Adrenal gland (tissue), 12 donors: ENCODE measurements around the gene MRPS27. TPM values are rescaled to one million over a fixed set of nuclear protein-coding genes. Genes with fewer than 3 reads are reported as not detected.
A peak's percentile ranks its signal among the peaks of the same experiment; 100 is the strongest.

Experiments
- DNase-seq, 7 donors: peaks; one replicate each; pipeline ENCODE4 v3.0.0-alpha.2; 2019 to 2020
- H3K27ac ChIP-seq, 5 donors: fragments of 200-600 bp; sonication (generic) in 4 of 5; 1 replicate in 3 of 5; 2 replicates in 2 of 5; pipeline versions ENCODE4 v1.5.1 to v1.8.0; 2016 to 2020; ENCODE audit warnings: mild to moderate bottlenecking in 1 of 5
- H3K27me3 ChIP-seq: fragments of 200-600 bp; 2 replicates; pipeline ENCODE4 v1.8.0; 2021
- H3K36me3 ChIP-seq, 2 donors: fragments of 200-600 bp; replicated peaks in 1 of 2; 1 replicate in 1 of 2; 2 replicates in 1 of 2; pipeline versions ENCODE4 v1.5.1 to v1.8.0; 2018 to 2022
- H3K4me1 ChIP-seq, 2 donors: fragments of 200-600 bp; replicated peaks in 1 of 2; 1 replicate in 1 of 2; 2 replicates in 1 of 2; pipeline versions ENCODE4 v1.5.1 to v1.8.0; 2018 to 2021
- H3K4me3 ChIP-seq, 4 donors: fragments of 200-600 bp; sonication (generic) in 3 of 4; one replicate each; pipeline ENCODE4 v1.5.1; 2016 to 2018
- H3K9me3 ChIP-seq, 3 donors: fragments of 200-600 bp; sonication (generic) in 1 of 3; replicated peaks in 1 of 3; 1 replicate in 2 of 3; 2 replicates in 1 of 3; pipeline versions ENCODE4 v1.5.1 to v1.8.0; 2016 to 2021
- CTCF ChIP-seq, 6 experiments: fragments of 450-650 bp in 4 of 6; fragments of 200-600 bp in 2 of 6; sonication (generic) in 1 of 6; IDR thresholded peaks; 1 replicate in 5 of 6; 2 replicates in 1 of 6; pipeline versions ENCODE4 v1.5.1 to v1.8.0; 2016 to 2021; ENCODE audit warnings: antibody characterized with exemption in 6 of 6, mild to moderate bottlenecking in 2 of 6, moderate library complexity in 1 of 6
- POLR2A ChIP-seq, 2 donors: fragments of 450-650 bp; IDR thresholded peaks; one replicate each; pipeline ENCODE4 v1.6.1; 2017; ENCODE audit warnings: antibody characterized with exemption in 2 of 2, mild to moderate bottlenecking in 2 of 2, moderate library complexity in 1 of 2
- WGBS, 4 donors: extraction: QIAGEN DNeasy Blood & Tissue Kit in 2 of 4; methylation state at CpG; one replicate each; pipeline versions ENCODE4 v1.1.5 to v1.1.7; 2013 to 2017; 5-methylcytosine and 5-hydroxymethylcytosine counted together
- intact Hi-C, 2 donors: fragments of 100-400 bp; cut with DNase I; formaldehyde crosslinking; loops; one replicate each; pipeline versions ENCODE4 v1.14.1 to v1.15.0; 2022 to 2023
- polyA plus RNA-seq, 3 donors: library from polyadenylated mRNA; stranded (reverse); fragments of 200-250 nt in 2 of 3; fragments of 350-450 nt in 1 of 3; fragmentation: Illumina TruSeq in 1 of 3; extraction: RNeasy Lipid Tissue Mini Kit (QIAGEN cat#74804) in 1 of 3; gene quantifications; one replicate each; pipeline ENCODE4 v1.2.3, GENCODE V29; 2013 to 2014
- total RNA-seq, 9 donors: library from RNA; depleted of rRNA in 4 of 9; stranded (reverse); fragments of >200 nt in 4 of 9; fragments of 120-200 nt in 1 of 9; fragmentation: NEBNext Ultra II Directional in 1 of 9; extraction: Animal tissue kit (Norgen Biotek cat#: 25700) in 1 of 9; gene quantifications; one replicate each; pipeline versions ENCODE4 v1.1.0 to v1.2.4, GENCODE V29; 2013 to 2023
- donor health status: healthy with polysubstance abuse.
- donor health status: Bipolar disorder and iron deficiency.
- donor health status: DM: yes; HTN: yes; CAD: no.
- donor health status: DM: no; HTN: no; CAD: no.
- donor health status: DM: no; HTN: no; CAD: no.
- donor health status: DM: yes; HTN: yes; CAD: no.

Gene MRPS27
- total and polyA plus RNA-seq, 12 donors: 20.8 to 92.8 (median 67.3) TPM

- H3K27ac ChIP-seq: no peak overlapping the region
- H3K27me3 ChIP-seq: no peaks in the 10 kb centered on the region
- H3K36me3 ChIP-seq: peaks cover 0 to 8% of the 10 kb centered on the region in 2 donors
- 95 to 99% (median 97%) methylated on average over 4 of the region's 4 CpGs for WGBS, 4 donors
- peaks cover 10 to 14% of the 10 kb centered on the region in 2 donors for H3K4me1 ChIP-seq
- no peak for TF ChIP-seq POLR2A (IDR thresholded peaks at IDR 0.05)
- H3K9me3 ChIP-seq: no peaks in the 10 kb centered on the region
- no peak overlapping the region for H3K4me3 ChIP-seq
- intact Hi-C loops: no loop called here
- DNase-seq: no peak
These were observed 106.6 kb downstream of the MRPS27 start for GRCh38 chr5:72213482-72213881.

- no peak for DNase-seq
- intact Hi-C loops: no loop called here
- Histone ChIP-seq H3K27ac (no peak overlapping the region), H3K27me3 (no peaks in the 10 kb centered on the region), H3K4me3 (no peak overlapping the region), H3K36me3 (no peaks in the 10 kb centered on the region), H3K9me3 (no peaks in the 10 kb centered on the region), H3K4me1 (peaks cover 10 to 14% of the 10 kb centered on the region in 2 donors)
- no peak for TF ChIP-seq CTCF (IDR thresholded peaks at IDR 0.05)
- no peak for TF ChIP-seq POLR2A (IDR thresholded peaks at IDR 0.05)
- WGBS, 4 donors: 93 to 98% (median 96%) methylated on average over 2 of the region's 2 CpGs
These were observed 107.9 kb downstream of the MRPS27 start for GRCh38 chr5:72212171-72212570.

GRCh38 chr5:72210888-72211678 is 109.0 kb downstream of the MRPS27 start:
- intact Hi-C loops: no loop called here
- no peaks in the 10 kb centered on the region for H3K36me3 ChIP-seq
- no peaks in the 10 kb centered on the region for H3K9me3 ChIP-seq
- peak overlapping the region in 2 of 5 donors; percentile 52 to 62 for H3K27ac ChIP-seq
- no peak overlapping the region for H3K4me3 ChIP-seq
- peak; percentile 45 to 85 (median 68) for DNase-seq
- WGBS, 4 donors: 61 to 75% (median 68%) methylated on average over 6 of the region's 6 CpGs
- peaks cover 10 to 14% of the 10 kb centered on the region in 2 donors for H3K4me1 ChIP-seq
- TF ChIP-seq POLR2A (IDR thresholded peaks at IDR 0.05) (no peak), CTCF (IDR thresholded peaks at IDR 0.05) (no peak)
- H3K27me3 ChIP-seq: no peaks in the 10 kb centered on the region

GRCh38 chr5:72209147-72210115 is 110.6 kb downstream of the MRPS27 start:
- DNase-seq: no peak
- intact Hi-C loops: no loop called here
- peaks cover 10 to 14% of the 10 kb centered on the region in 2 donors for H3K4me1 ChIP-seq
- 87 to 91% (median 88%) methylated on average over 10 of the region's 10 CpGs for WGBS, 4 donors
- peaks cover 0 to 15% of the 10 kb centered on the region in 2 donors for H3K36me3 ChIP-seq
- H3K27ac ChIP-seq: peak overlapping the region in 1 of 5 donors; percentile 52
- H3K9me3 ChIP-seq: no peaks in the 10 kb centered on the region
- H3K4me3 ChIP-seq: no peak overlapping the region
- no peak for TF ChIP-seq CTCF (IDR thresholded peaks at IDR 0.05)
- no peak for TF ChIP-seq POLR2A (IDR thresholded peaks at IDR 0.05)
- no peaks in the 10 kb centered on the region for H3K27me3 ChIP-seq
